Hepatocyte (in vitro differentiated cells): ENCODE measurements around the gene ARHGDIB. TPM values are rescaled to one million over a fixed set of nuclear protein-coding genes. Genes with fewer than 3 reads are reported as not detected.

ENCODE experiments used
- DNase-seq: peaks from one replicate; pipeline ENCODE4 v3.0.0-alpha.2; 2016; ENCODE audit warnings: low spot score
- H2AFZ ChIP-seq: fragments of 200-600 bp; sonication (generic); 2 replicates; pipeline ENCODE4 v1.6.0; 2016; ENCODE audit warnings: antibody characterized with exemption, mild to moderate bottlenecking
- H3K27ac ChIP-seq: fragments of 200-600 bp; sonication (generic); 2 replicates; pipeline ENCODE4 v1.5.1; 2016; ENCODE audit warnings: mild to moderate bottlenecking
- H3K27me3 ChIP-seq: fragments of 200-600 bp; sonication (generic); 2 replicates; pipeline ENCODE4 v1.6.1; 2016
- H3K36me3 ChIP-seq: fragments of 200-600 bp; sonication (generic); replicated peaks from 2 replicates; pipeline ENCODE4 v1.5.1; 2016; ENCODE audit warnings: low read depth; ENCODE audit not compliant: insufficient read depth
- H3K4me1 ChIP-seq: fragments of 200-600 bp; sonication (generic); 2 replicates; pipeline ENCODE4 v1.5.1; 2016; ENCODE audit warnings: mild to moderate bottlenecking, moderate library complexity; ENCODE audit not compliant: insufficient read depth
- H3K4me2 ChIP-seq: fragments of 200-600 bp; sonication (generic); 2 replicates; pipeline ENCODE4 v1.6.0; 2016
- H3K4me3 ChIP-seq: fragments of 200-600 bp; sonication (generic); 2 replicates; pipeline ENCODE4 v1.5.1; 2016; ENCODE audit warnings: mild to moderate bottlenecking
- H3K79me2 ChIP-seq: fragments of 200-600 bp; sonication (generic); 2 replicates; pipeline ENCODE4 v1.6.0; 2017; ENCODE audit warnings: mild to moderate bottlenecking
- H3K9me2 ChIP-seq: fragments of 200-600 bp; sonication (generic); replicated peaks from 2 replicates; pipeline ENCODE4 v1.6.0; 2017; ENCODE audit warnings: mild to moderate bottlenecking; ENCODE audit not compliant: insufficient read depth
- H3K9me3 ChIP-seq: fragments of 200-600 bp; sonication (generic); 2 replicates; pipeline ENCODE4 v1.5.1; 2016; ENCODE audit warnings: low read depth, mild to moderate bottlenecking
- H4K20me1 ChIP-seq: fragments of 200-600 bp; sonication (generic); 2 replicates; pipeline ENCODE4 v1.6.0; 2016; ENCODE audit warnings: mild to moderate bottlenecking; ENCODE audit not compliant: insufficient read depth, poor library complexity, severe bottlenecking
- CTCF ChIP-seq: fragments of 200-600 bp; sonication (generic); IDR thresholded peaks from 2 replicates; pipeline ENCODE4 v1.5.1; 2016; ENCODE audit warnings: antibody characterized with exemption, mild to moderate bottlenecking; ENCODE audit not compliant: poor library complexity
- EZH2 ChIP-seq: fragments of 200-600 bp; sonication (generic); IDR thresholded peaks from 2 replicates; pipeline ENCODE4 v1.6.1; 2016; ENCODE audit warnings: antibody characterized with exemption, mild to moderate bottlenecking, borderline replicate concordance
- EZH2phosphoT487 ChIP-seq: fragments of 200-600 bp; sonication (generic); IDR thresholded peaks from one replicate; pipeline ENCODE4 v1.6.1; 2018; ENCODE audit warnings: antibody characterized with exemption, mild to moderate bottlenecking, low read depth, moderate library complexity; ENCODE audit not compliant: unreplicated experiment, severe bottlenecking
- WGBS: methylation state at CpG from one replicate; pipeline ENCODE4 v1.1.6; 2016; ENCODE audit warnings: low lambda C conversion rate; ENCODE audit errors: missing lambda C conversion rate; 5-methylcytosine and 5-hydroxymethylcytosine counted together
- polyA plus RNA-seq: library from polyadenylated mRNA; unstranded; fragments of >200 nt; fragmentation: Nextera tagmentation; extraction: Ambion mirVana; gene quantifications from 2 replicates; pipeline ENCODE4 v1.2.1, GENCODE V29; 2016
- total RNA-seq: library from RNA; depleted of rRNA; stranded (reverse); fragments of >200 nt; gene quantifications from 2 replicates; pipeline ENCODE4 v1.2.3, GENCODE V29; 2014

Gene ARHGDIB
- total and polyA plus RNA-seq, 2 experiments from 2014 or later, result 13.3 to 14.2 TPM

GRCh38 chr12:14999695-15000365 is 38.4 kb upstream of the ARHGDIB start:
- H3K9me3 ChIP-seq, result no peaks in the 10 kb centered on the region
- no peaks in the 10 kb centered on the region for H4K20me1 ChIP-seq
- H3K27me3 ChIP-seq, result no peaks in the 10 kb centered on the region
- no peaks in the 10 kb centered on the region for H3K79me2 ChIP-seq
- H2AFZ ChIP-seq, result no peak overlapping the region
- H3K9me2 ChIP-seq, result no peaks in the 10 kb centered on the region
- TF ChIP-seq CTCF (no peak), EZH2phosphoT487 (no peak), EZH2 (no peak)
- H3K36me3 ChIP-seq, result no peaks in the 10 kb centered on the region
- DNase-seq, result no peak
- H3K4me3 ChIP-seq, result no peak overlapping the region
- whole genome bisulfite sequencing, result 85% methylated on average over 2 of the region's 2 CpGs
- H3K4me1 ChIP-seq, result peaks cover 23% of the 10 kb centered on the region
- no peak overlapping the region for H3K4me2 ChIP-seq
- H3K27ac ChIP-seq, result peak overlapping the region; percentile 69

- no peak overlapping the region for H2AFZ ChIP-seq
- WGBS, result 69% methylated on average over 2 of the region's 2 CpGs
- no peaks in the 10 kb centered on the region for H3K9me3 ChIP-seq
- peak overlapping the region; percentile 69 for H3K27ac ChIP-seq
- no peaks in the 10 kb centered on the region for H3K27me3 ChIP-seq
- H3K79me2 ChIP-seq, result no peaks in the 10 kb centered on the region
- no peaks in the 10 kb centered on the region for H3K36me3 ChIP-seq
- no peaks in the 10 kb centered on the region for H4K20me1 ChIP-seq
- no peaks in the 10 kb centered on the region for H3K9me2 ChIP-seq
- peaks cover 23% of the 10 kb centered on the region for H3K4me1 ChIP-seq
- no peak overlapping the region for H3K4me2 ChIP-seq
- TF ChIP-seq CTCF (no peak), EZH2phosphoT487 (no peak), EZH2 (no peak)
- no peak overlapping the region for H3K4me3 ChIP-seq
- no peak for DNase-seq
Observed at GRCh38 chr12:14999021-14999694, 37.8 kb upstream of the ARHGDIB start.

- H4K20me1 ChIP-seq, result no peaks in the 10 kb centered on the region
- H3K4me1 ChIP-seq, result peaks cover 23% of the 10 kb centered on the region
- no peaks in the 10 kb centered on the region for H3K79me2 ChIP-seq
- H3K9me2 ChIP-seq, result no peaks in the 10 kb centered on the region
- TF ChIP-seq CTCF, result no peak
- no peak for TF ChIP-seq EZH2phosphoT487
- TF ChIP-seq EZH2, result no peak
- WGBS, result 74% methylated on average over 3 of the region's 3 CpGs
- H3K27ac ChIP-seq, result peak overlapping the region; percentile 41
- no peak overlapping the region for H2AFZ ChIP-seq
- no peaks in the 10 kb centered on the region for H3K27me3 ChIP-seq
- H3K36me3 ChIP-seq, result no peaks in the 10 kb centered on the region
- no peak overlapping the region for H3K4me3 ChIP-seq
- no peak overlapping the region for H3K4me2 ChIP-seq
- no peak for DNase-seq
- no peaks in the 10 kb centered on the region for H3K9me3 ChIP-seq
Observed at GRCh38 chr12:14997998-14998397, 36.6 kb upstream of the ARHGDIB start.
